Activated effector memory CD4-positive, alpha-beta T cell treated with Interleukin-2 at 50 U/mL for 16 hours (primary cell): ENCODE measurements around the gene AMIGO3.
"Not testable (repeated sequence)": the region's sequence is repeated elsewhere in the genome, so short reads cannot be mapped to it uniquely, and the experiment has no call there.

Experiments
- DNase-seq: peaks from one replicate; pipeline ENCODE4 v3.0.0-alpha.2; 2020

The AMIGO3 gene

GRCh38 chr3:49706456-49707112 is 12.9 kb downstream of the AMIGO3 start:
- DNase-seq: no peak

GRCh38 chr3:49705390-49705960 is 14.0 kb downstream of the AMIGO3 start:
- DNase-seq: no peak

GRCh38 chr3:49704629-49705028 is 14.9 kb downstream of the AMIGO3 start:
- no peak for DNase-seq

GRCh38 chr3:49703956-49704355 is 15.5 kb downstream of the AMIGO3 start:
- DNase-seq: no peak

GRCh38 chr3:49703443-49703927 is 16.0 kb downstream of the AMIGO3 start:
- peak; percentile 51 for DNase-seq

- no peak for DNase-seq
Measured at GRCh38 chr3:49702672-49703071, 16.8 kb downstream of the AMIGO3 start.

- DNase-seq: no peak
Measured at GRCh38 chr3:49701388-49702077, 18.0 kb downstream of the AMIGO3 start.

GRCh38 chr3:49700453-49701128 is 18.9 kb downstream of the AMIGO3 start:
- no peak for DNase-seq

- DNase-seq: no peak
Measured at GRCh38 chr3:49700014-49700413, 19.5 kb downstream of the AMIGO3 start.

GRCh38 chr3:49699281-49699979 is 20.1 kb downstream of the AMIGO3 start:
- DNase-seq: no peak

- DNase-seq: not testable (repeated sequence)
Measured at GRCh38 chr3:49695350-49696015, 24.0 kb downstream of the AMIGO3 start.

- not testable (repeated sequence) for DNase-seq
Measured at GRCh38 chr3:49694409-49695070, 24.9 kb downstream of the AMIGO3 start.

- DNase-seq: not testable (repeated sequence)
Measured at GRCh38 chr3:49691481-49691880, 28.0 kb downstream of the AMIGO3 start.

GRCh38 chr3:49690856-49691255 is 28.6 kb downstream of the AMIGO3 start:
- not testable (repeated sequence) for DNase-seq

- not testable (repeated sequence) for DNase-seq
Measured at GRCh38 chr3:49689908-49690624, 29.4 kb downstream of the AMIGO3 start.

- DNase-seq: peak; percentile 90
Measured at GRCh38 chr3:49689046-49689907, 30.2 kb downstream of the AMIGO3 start, which contains the start of the genes MST1 and RNF123. MST1 (minus strand) TSS chr3:49689474; CDS start chr3:49688691, 783 bp downstream. RNF123 (plus strand) TSS chr3:49689557; CDS start chr3:49691166, 1,609 bp downstream.

GRCh38 chr3:49688338-49689045 is 31.0 kb downstream of the AMIGO3 start:
- not testable (repeated sequence) for DNase-seq

- not testable (repeated sequence) for DNase-seq
Measured at GRCh38 chr3:49687424-49687795, 32.1 kb downstream of the AMIGO3 start.
